GM15510 (cell line): ENCODE measurements around the gene SIPA1L3.
A peak's percentile ranks its signal among the peaks of the same experiment; 100 is the strongest.

Experiments used
- POLR2A ChIP-seq: IDR thresholded peaks from 3 replicates; pipeline ENCODE4 v1.6.1; 2011; ENCODE audit warnings: borderline replicate concordance; ENCODE audit not compliant: insufficient read length; ENCODE audit errors: extremely low read depth

The SIPA1L3 gene

GRCh38 chr19:37905946-37906868 lies 801 bp upstream of the SIPA1L3 start, which contains the start of gene WDR87:
Gene WDR87, minus strand, starts transcription at chr19:37906594. Its CDS starts 8,355 bp downstream, at chr19:37898239.
- peak; percentile 12 for TF ChIP-seq POLR2A

GRCh38 chr19:37907735-37908455 lies 887 bp downstream of the SIPA1L3 start:
- no peak for TF ChIP-seq POLR2A

DNA sequence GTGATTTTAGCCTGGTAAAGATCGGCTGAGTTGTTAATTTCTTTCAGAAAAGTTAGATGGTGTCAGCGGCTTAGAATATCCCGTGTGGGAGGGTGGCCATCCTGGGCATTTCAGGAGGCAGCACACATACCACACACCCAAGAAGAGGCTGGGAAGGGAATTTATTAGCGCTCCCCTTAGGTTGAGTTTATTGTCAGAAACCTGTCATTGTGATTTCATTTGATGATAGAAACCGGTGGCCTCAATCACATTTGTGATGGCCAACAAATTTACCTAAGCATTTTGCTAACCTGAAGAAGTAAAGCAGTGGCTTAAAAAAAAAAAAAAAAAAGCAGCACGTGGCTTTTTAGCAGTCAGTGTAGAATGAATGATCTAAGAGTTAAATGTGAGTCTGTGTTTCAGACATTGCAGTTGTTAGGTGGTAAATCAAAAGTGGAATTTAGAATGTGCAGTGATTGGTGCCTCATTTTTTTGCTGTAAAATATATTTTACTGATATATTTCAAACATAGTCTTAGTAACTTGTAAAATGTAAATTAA lies 2.7 kb downstream of the SIPA1L3 start:
- no peak for TF ChIP-seq POLR2A

DNA sequence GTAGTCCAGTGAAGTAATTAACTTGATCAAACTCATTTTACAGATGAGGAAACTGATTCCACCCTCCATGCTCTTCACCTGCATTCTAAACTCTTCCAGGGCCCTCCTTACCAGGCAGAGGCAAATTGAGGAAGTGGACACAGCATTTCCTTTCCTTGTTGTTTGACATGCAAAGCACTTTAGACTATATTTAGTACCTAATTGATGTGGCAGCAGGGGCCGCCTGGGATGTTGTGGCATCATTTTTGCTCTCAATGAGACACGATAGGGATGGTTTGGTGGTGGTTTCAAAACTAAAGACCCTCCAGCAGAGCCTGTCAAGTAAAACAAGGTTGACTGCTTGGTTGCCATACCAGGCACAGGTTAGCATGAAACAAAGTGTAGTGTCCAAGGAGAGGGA lies 7.9 kb downstream of the SIPA1L3 start:
- no peak for TF ChIP-seq POLR2A

- no peak for TF ChIP-seq POLR2A
These were observed 13.8 kb downstream of the SIPA1L3 start for GRCh38 chr19:37920591-37921450.

DNA sequence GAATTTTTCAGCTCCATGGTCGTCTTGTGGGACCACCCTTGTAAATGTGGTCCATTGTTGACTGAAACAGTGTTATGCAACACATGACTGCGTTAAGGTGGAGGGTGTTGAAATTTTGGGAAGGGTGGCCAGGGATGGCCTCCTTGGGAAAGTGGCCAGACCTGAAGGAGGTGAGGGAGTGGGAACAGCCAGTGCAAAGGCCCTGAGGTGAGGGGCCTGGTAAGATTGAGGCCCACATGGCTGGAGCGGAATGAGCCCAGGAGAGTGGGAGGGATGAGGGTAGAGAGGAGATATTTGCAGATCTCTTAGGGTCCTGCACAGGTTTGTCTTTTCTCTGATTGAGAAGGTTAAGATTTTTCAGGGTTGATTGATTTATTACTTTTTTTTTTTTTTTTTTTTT lies 18.2 kb downstream of the SIPA1L3 start:
- TF ChIP-seq POLR2A = no peak

- no peak for TF ChIP-seq POLR2A
These were observed 19.2 kb downstream of the SIPA1L3 start for GRCh38 chr19:37926255-37926654.

DNA sequence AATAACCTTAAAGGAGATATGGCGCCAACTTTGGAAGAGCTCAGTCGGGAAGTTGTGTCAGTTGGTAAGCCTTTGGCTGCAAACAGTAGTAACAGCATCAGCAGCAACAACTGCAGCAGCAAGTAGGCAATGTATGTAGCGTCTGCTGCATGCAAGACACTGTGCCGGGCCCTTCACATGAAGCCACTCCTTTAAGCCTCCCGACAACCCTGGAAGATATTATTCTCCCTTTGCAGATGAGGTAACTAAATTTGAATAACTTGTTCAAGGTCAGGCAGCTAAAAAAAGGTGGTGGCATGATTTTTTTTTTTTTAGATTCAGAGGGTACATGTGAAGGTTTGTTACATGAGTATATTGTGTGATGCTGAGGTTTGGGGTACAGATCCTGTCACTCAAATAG lies 19.7 kb downstream of the SIPA1L3 start:
- TF ChIP-seq POLR2A = no peak

DNA sequence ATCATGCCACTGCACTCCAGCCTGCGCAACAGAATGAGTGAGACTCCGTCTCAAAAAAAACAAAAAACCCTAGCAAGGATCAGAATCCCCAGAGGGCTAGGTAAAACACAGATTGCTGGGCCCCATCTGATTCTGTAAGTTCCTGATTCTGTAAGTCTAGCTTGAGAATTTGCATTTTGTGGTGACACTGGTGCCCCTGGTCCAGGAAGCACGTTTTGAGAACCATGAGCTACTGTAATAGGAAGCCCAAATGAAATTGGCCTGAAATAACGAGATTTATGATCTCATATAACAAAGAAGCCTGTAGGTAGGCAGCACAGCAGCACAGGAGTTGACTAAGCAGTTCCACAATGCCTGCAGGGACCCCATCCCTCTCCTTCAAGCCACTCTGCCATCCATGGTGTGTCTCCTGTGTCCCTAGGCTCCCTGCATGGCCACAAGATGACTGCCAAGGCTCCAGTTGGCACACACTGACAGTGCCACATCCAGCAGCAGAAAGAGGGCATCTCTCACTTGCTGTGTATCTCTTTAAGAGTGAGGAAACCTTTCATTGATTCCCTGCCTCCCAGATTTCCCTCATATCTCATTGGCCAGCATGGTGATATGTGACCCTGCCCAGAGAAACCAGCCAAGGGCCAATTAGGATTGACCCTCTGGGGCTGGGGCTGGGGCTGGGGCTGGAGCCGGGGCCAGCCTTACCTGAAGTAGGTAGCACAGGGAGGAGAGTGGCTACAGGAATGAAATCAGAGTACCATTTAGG lies 21.7 kb downstream of the SIPA1L3 start:
- no peak for TF ChIP-seq POLR2A

GRCh38 chr19:37929355-37929923 lies 22.4 kb downstream of the SIPA1L3 start:
- no peak for TF ChIP-seq POLR2A

- TF ChIP-seq POLR2A = no peak
These were observed 23.4 kb downstream of the SIPA1L3 start for GRCh38 chr19:37930416-37930815.

DNA sequence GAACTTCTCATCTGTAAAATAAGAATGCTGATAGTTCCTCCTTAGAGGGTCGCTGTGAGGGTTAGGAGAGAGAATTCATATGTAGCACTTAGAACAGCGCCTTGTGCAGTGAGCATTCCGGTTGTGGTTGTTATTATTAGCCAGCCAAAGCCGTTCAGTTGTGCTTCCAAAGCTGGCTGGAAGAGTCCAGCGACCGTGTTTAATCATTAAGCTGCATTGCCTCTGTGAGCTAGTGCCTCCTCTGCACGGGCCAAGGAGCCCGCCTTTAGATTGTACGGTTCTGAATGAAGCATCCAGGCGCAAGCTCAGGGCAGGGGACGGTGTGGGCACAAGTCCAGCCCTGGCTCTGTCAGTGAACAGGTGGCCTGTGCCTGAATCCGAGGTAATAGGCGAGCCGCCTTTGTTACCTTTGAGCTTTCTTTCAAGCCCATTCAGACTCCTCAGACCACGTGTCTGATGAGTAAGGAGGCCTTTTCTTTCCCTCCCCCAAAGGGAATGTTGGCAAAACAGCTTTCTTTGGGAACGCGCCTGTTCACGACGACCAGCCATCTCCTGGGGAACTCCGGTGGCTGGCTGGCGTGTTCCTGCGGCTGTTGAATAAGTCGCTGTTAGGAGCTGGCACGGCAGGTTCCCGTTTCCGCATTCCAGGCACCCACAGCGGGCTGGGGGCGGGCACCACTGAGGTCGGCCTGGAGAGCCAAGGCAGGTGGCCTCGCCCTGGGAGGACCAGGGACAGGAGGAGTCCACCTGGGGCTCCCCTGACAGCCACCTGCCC lies 25.1 kb downstream of the SIPA1L3 start:
- TF ChIP-seq POLR2A = no peak

DNA sequence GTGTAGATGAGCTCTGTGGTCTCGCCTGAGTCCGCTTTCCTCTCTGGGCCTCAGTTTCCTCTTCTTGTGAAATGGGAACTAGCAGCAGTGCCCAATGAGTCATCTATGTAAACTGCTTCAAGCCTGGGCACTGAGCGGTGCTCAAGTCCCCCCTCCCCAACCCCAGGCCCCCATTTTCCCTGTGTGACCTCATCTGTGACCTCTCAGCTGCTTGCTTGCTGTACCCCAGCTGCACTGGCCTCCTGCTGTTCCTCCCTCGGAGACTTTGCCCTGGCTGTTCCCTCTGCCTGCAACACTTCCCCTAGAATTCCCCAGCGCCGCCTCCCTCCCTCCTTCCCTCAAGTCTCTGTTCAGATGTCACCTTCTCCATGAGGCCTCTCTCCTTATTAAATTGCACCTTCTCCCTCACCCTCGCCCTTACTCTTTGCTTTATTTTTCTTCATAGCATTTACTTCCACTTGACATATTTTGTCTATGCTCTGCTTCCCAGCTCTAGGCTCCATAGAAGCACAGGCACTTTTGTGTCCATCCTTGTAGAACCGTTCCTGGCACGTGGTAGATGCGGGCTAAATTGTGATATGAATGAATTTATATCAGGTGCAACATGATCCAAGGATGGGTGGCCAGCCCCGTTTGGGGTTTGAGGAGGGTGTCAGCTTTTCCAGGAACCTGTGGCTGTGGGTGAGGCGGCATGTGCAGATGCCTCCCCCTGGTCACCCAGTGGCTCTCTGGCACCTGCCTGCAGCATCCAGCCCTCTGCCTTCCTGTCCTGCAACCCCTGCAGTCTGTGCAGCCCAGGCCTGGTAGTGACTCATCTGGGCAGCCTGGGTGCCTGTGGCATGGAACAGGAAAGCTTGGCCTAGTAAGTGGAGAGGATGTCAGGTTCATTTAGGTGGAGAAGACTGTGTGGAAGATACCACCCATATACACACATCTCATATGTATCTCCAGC lies 26.3 kb downstream of the SIPA1L3 start:
- TF ChIP-seq POLR2A = no peak
